K562 (cell line): ENCODE measurements around the gene ILF3. TPM values are rescaled to one million over a fixed set of nuclear protein-coding genes. Genes with fewer than 3 reads are reported as not detected.

Experiments
- ARID4B ChIP-seq: sonication (generic); formaldehyde crosslinking; IDR thresholded peaks from 2 replicates; pipeline ENCODE4 v1.8.0; 2022; ENCODE audit warnings: mild to moderate bottlenecking, missing genetic modification reagents
- FOXP1 ChIP-seq: sonication (generic); formaldehyde crosslinking; IDR thresholded peaks from 2 replicates; pipeline ENCODE4 v1.8.0; 2022; ENCODE audit warnings: mild to moderate bottlenecking, missing genetic modification reagents
- HDAC1 ChIP-seq, 2 experiments: fragments of 450-650 bp; IDR thresholded peaks; 2 replicates each; pipeline ENCODE4 v1.6.1; 2016 to 2017; ENCODE audit warnings: inconsistent platforms in 1 of 2, mild to moderate bottlenecking in 1 of 2, moderate library complexity in 1 of 2
- L3MBTL2 ChIP-seq: fragments of 450-650 bp; IDR thresholded peaks from 2 replicates; pipeline ENCODE4 v1.6.1; 2016; ENCODE audit warnings: mild to moderate bottlenecking, moderate library complexity
- MEF2A ChIP-seq: IDR thresholded peaks from 2 replicates; pipeline ENCODE4 v1.6.1; 2011; ENCODE audit warnings: low read depth, mild to moderate bottlenecking, low read length, moderate library complexity; ENCODE audit not compliant: control insufficient read depth
- MXI1 ChIP-seq: IDR thresholded peaks from 2 replicates; pipeline ENCODE4 v1.6.1; 2011; ENCODE audit warnings: low read depth, mild to moderate bottlenecking, improper control_type of control experiment, low read length
- NUFIP1 ChIP-seq: fragments of 450-650 bp; IDR thresholded peaks from 2 replicates; pipeline ENCODE4 v1.6.1; 2018; ENCODE audit not compliant: partially characterized antibody
- PML ChIP-seq: IDR thresholded peaks from 2 replicates; pipeline ENCODE4 v1.6.1; 2012; ENCODE audit warnings: low read length, inconsistent platforms
- POLR3G ChIP-seq: IDR thresholded peaks from 2 replicates; pipeline ENCODE4 v1.6.1; 2011; ENCODE audit not compliant: insufficient read length, insufficient replicate concordance; ENCODE audit errors: extremely low read depth
- PPARD ChIP-seq: fragments of 250-450 bp; sonication (Bioruptor Pico); IDR thresholded peaks from 2 replicates; pipeline ENCODE4 v1.8.0; 2022; ENCODE audit warnings: inconsistent platforms, mild to moderate bottlenecking, moderate library complexity
- RB1 ChIP-seq: fragments of 450-650 bp; IDR thresholded peaks from 2 replicates; pipeline ENCODE4 v1.6.1; 2017; ENCODE audit warnings: low read depth, mild to moderate bottlenecking
- RBFOX2 ChIP-seq: fragments of 200-400 bp; formaldehyde crosslinking; IDR thresholded peaks from 2 replicates; pipeline ENCODE4 v1.6.1; 2017; ENCODE audit warnings: low read depth, mild to moderate bottlenecking, low read length, moderate library complexity
- SFPQ ChIP-seq: fragments of 200-400 bp; formaldehyde crosslinking; IDR thresholded peaks from 2 replicates; pipeline ENCODE4 v1.6.1; 2017; ENCODE audit warnings: mild to moderate bottlenecking, low read depth, low read length, moderate library complexity
- TAF7 ChIP-seq: fragments of 450-650 bp; IDR thresholded peaks from 2 replicates; pipeline ENCODE4 v1.6.1; 2016; ENCODE audit warnings: missing genetic modification characterization, missing compliant biosample characterization
- ZBTB7A ChIP-seq: IDR thresholded peaks from 2 replicates; pipeline ENCODE4 v1.6.1; 2011; ENCODE audit warnings: low read depth, mild to moderate bottlenecking, low read length, moderate library complexity, borderline replicate concordance; ENCODE audit not compliant: control insufficient read depth
- ZC3H4 ChIP-seq: sonication (generic); formaldehyde crosslinking; IDR thresholded peaks from 2 replicates; pipeline ENCODE4 v1.9.0; 2021; ENCODE audit warnings: missing genetic modification reagents, borderline replicate concordance
- ZFX ChIP-seq: sonication (generic); formaldehyde crosslinking; IDR thresholded peaks from 2 replicates; pipeline ENCODE4 v1.8.0; 2022; ENCODE audit warnings: mild to moderate bottlenecking, missing genetic modification reagents, moderate library complexity
- ZNF398 ChIP-seq: fragments of 250-450 bp; sonication (Bioruptor Pico); IDR thresholded peaks from 2 replicates; pipeline ENCODE4 v1.8.0; 2021; ENCODE audit warnings: moderate library complexity, mild to moderate bottlenecking, inconsistent platforms
- polyA plus RNA-seq, 8 experiments: library from polyadenylated mRNA; depleted of rRNA in 4 of 8; stranded (reverse) in 5 of 8; unstranded in 3 of 8; fragments of >200 nt; fragmentation: Nextera tagmentation in 2 of 8; fragmentation: Illumina TruSeq in 1 of 8; extraction: Ambion mirVana in 2 of 8; extraction: Trizol in 1 of 8; gene quantifications; 2 replicates each; pipeline versions ENCODE4 v1.2.1 to v1.2.3, GENCODE V29; 2011 to 2014; ENCODE audit warnings: inconsistent platforms in 1 of 8, missing spikeins in 1 of 8
- total RNA-seq, 7 experiments: library from RNA; depleted of rRNA in 6 of 7; stranded (reverse); fragments of >200 nt in 6 of 7; fragmentation: Illumina TruSeq in 2 of 7; extraction: Trizol in 2 of 7; gene quantifications; 2 replicates each; pipeline versions ENCODE4 v1.2.1 to v1.2.3, GENCODE V29; 2011 to 2021; ENCODE audit warnings: low replicate concordance in 1 of 7

The ILF3 gene
- total and polyA plus RNA-seq, 9 of the 15 experiments (the other 6 are each of a cell fraction or from before 2014, with no cell fraction given), result 26.0 to 453 (median 175) TPM

- TF ChIP-seq RB1 (0 out of 2 replicates have a peak, but pooled peaks have one; percentile 44), MXI1 (peak; percentile 35; the same call in 1 of the 2 replicates), HDAC1 (IDR thresholded peaks at IDR 0.05) (0 out of 4 replicates have a peak, but pooled peaks of 1 of the 2 experiments have one; percentile 9), RBFOX2 (peak; percentile 45), FOXP1 (CRISPR knock-in tag) (peak; percentile 32; the same call in 1 of the 2 replicates), ZNF398 (CRISPR knock-in tag) (no peak), ZBTB7A (peak; percentile 86), NUFIP1 (no peak), PML (0 out of 2 replicates have a peak, but pooled peaks have one; percentile 4), ARID4B (CRISPR knock-in tag) (peak; percentile 29; the same call in 1 of the 2 replicates), PPARD (CRISPR knock-in tag) (no peak), L3MBTL2 (no peak), MEF2A (no peak), POLR3G (no peak), ZC3H4 (CRISPR knock-in tag) (peak; percentile 57; the same call in 1 of the 2 replicates), TAF7 (tag) (0 out of 2 replicates have a peak, but pooled peaks have one; percentile 0), SFPQ (no peak), ZFX (CRISPR knock-in tag) (peak; percentile 33)
These were observed 687 bp downstream of the ILF3 start (continued) for GRCh38 chr19:10654610-10655456.
